ENCODE results near the gene TNNC2. TPM values are rescaled to one million over a fixed set of nuclear protein-coding genes. Genes with fewer than 3 reads are reported as not detected.

TNNC2 gene
- total and polyA plus RNA-seq, 2 donors (not counting 3 experiments of a cell fraction or from before 2014, with no cell fraction given), result 0.26 TPM; not detected in 1

- Histone ChIP-seq H3K79me2 (ENCODE audit: control insufficient read depth, insufficient read depth, low read length) (no peaks in the 10 kb centered on the region), H4K20me1 (replicated peaks; ENCODE audit: control insufficient read depth, extremely low read depth, insufficient read depth, low read length) (no peaks in the 10 kb centered on the region), H3K4me2 (ENCODE audit: insufficient read depth, low read length) (no peak overlapping the region), H3K4me3 (replicated peaks in 1 of 3; ENCODE audit: insufficient read depth in 1 of 3, low read depth in 1 of 3, low read length in 3 of 3) (no peak overlapping the region), H3K27ac (ENCODE audit: insufficient read depth, low read depth, low read length) (no peak overlapping the region), H3K9ac (replicated peaks; ENCODE audit: extremely low read depth, insufficient read depth, low read length) (no peak overlapping the region), H3K36me3 (ENCODE audit: control insufficient read depth in 2 of 2, extremely low read depth in 1 of 2, insufficient read depth in 2 of 2, low read length in 2 of 2) (peaks cover 0 to 6% of the 10 kb centered on the region in 2 experiments), H3K27me3 (ENCODE audit: control insufficient read depth in 2 of 2, insufficient read depth in 2 of 2, low read length in 2 of 2) (no peaks in the 10 kb centered on the region), H3K9me1 (replicated peaks; ENCODE audit: control insufficient read depth, extremely low read depth, insufficient read depth, low read length) (no peaks in the 10 kb centered on the region), H3K9me3 (replicated peaks; ENCODE audit: control insufficient read depth, insufficient read depth, low read length) (no peaks in the 10 kb centered on the region), H3K4me1 (ENCODE audit: control insufficient read depth, extremely low read depth, insufficient read depth, low read length) (peaks cover 20% of the 10 kb centered on the region), H2AFZ (ENCODE audit: low read depth, low read length) (no peak overlapping the region)
- intact Hi-C loops (cut with micrococcal nuclease) (loop anchor here (2.0 kb wide), 1 partner anchor 55 kb away; the partner anchor contains the start of genes CTSA and NEURL2), dilution Hi-C loops (cut with MboI; ENCODE audit: extremely low pct_ligation_motif_present, low sequenced_read_pairs) (no loop called here)
- CTCF ChIA-PET, result no interaction called here
- POLR2A ChIA-PET, result no interaction called here
- no TSS peak for BruUV-seq (replicated peaks)
- FAIRE-seq (no peak), DNase-seq (ENCODE audit: low read depth, low spot score) (no peak)
- no peak for TF ChIP-seq FOS (IDR thresholded peaks at IDR 0.05; ENCODE audit: borderline replicate concordance, insufficient read depth, low read length)
- TF ChIP-seq MAX (IDR thresholded peaks at IDR 0.05; ENCODE audit: insufficient read depth, insufficient read length), result no peak
- no peak for TF ChIP-seq MYC (IDR thresholded peaks at IDR 0.05; ENCODE audit: low read depth, low read length)
- no peak for TF ChIP-seq EZH2 (IDR thresholded peaks at IDR 0.05; ENCODE audit: borderline replicate concordance, low read depth, low read length, severe bottlenecking)
- TF ChIP-seq CTCF (IDR thresholded peaks at IDR 0.05; ENCODE audit: extremely low read depth in 1 of 2, insufficient read depth in 1 of 2, low read depth in 1 of 2, low read length in 2 of 2), result no peak
- TF ChIP-seq GATA2 (IDR thresholded peaks at IDR 0.05; ENCODE audit: insufficient read depth, insufficient read length, low read depth, low read length), result no peak
- TF ChIP-seq POLR2A (IDR thresholded peaks at IDR 0.05; ENCODE audit: low read depth, low read length), result no peak
- TF ChIP-seq POLR2AphosphoS5 (IDR thresholded peaks at IDR 0.05; ENCODE audit: insufficient read depth, low read depth, low read length), result no peak
- no peak for TF ChIP-seq JUN (IDR thresholded peaks at IDR 0.05; ENCODE audit: borderline replicate concordance, insufficient read depth, insufficient read length, low read depth)
Measured at GRCh38 chr20:45835825-45836224, 8.7 kb upstream of the TNNC2 start.

Data from endothelial cell of umbilical vein (primary cell).